ENCODE measurements around the gene WNT2B. TPM values are rescaled to one million over a fixed set of nuclear protein-coding genes. Genes with fewer than 3 reads are reported as not detected.

The WNT2B gene
- 50.8 TPM for total RNA-seq

GRCh38 chr1:112508278-112509004 is at the start of gene WNT2B:
Gene WNT2B, plus strand, starts transcription at chr1:112508965. Its CDS starts 298 bp downstream, at chr1:112509263.

Other genes starting within 250 kb of the WNT2B start
- gene CTTNBP2NL, start 112.8 kb upstream of the WNT2B start, total RNA-seq, result 27.7 TPM
- gene ST7L, start 110.2 kb downstream of the WNT2B start, total RNA-seq, result 49.9 TPM
- 127 TPM for gene CAPZA1, start 110.9 kb downstream of the WNT2B start, total RNA-seq
- gene MOV10, start 165.7 kb downstream of the WNT2B start, total RNA-seq, result 34.3 TPM
- gene RHOC, start 198.2 kb downstream of the WNT2B start, total RNA-seq, result 99.1 TPM
- gene PPM1J, start 206.4 kb downstream of the WNT2B start, total RNA-seq, result 1.8 TPM